ENCODE measurements around the gene AP2A2. TPM values are rescaled to one million over a fixed set of nuclear protein-coding genes. Genes with fewer than 3 reads are reported as not detected.

AP2A2 gene
- total RNA-seq, 1 donor from 2014 or later, result 48.5 TPM

GRCh38 chr11:1032310-1032891, 106.7 kb downstream of the AP2A2 start:
- H3K4me3 ChIP-seq (ENCODE audit: low read depth, low read length), result no peak overlapping the region
- no peak for DNase-seq (ENCODE audit: low read depth)
- TF ChIP-seq CTCF (conservative IDR thresholded peaks at IDR 0.05; ENCODE audit: low read depth, low read length), result no peak

- H3K4me3 ChIP-seq (ENCODE audit: low read depth, low read length), result no peak overlapping the region
- no peak for TF ChIP-seq CTCF (conservative IDR thresholded peaks at IDR 0.05; ENCODE audit: low read depth, low read length)
- no peak for DNase-seq (ENCODE audit: low read depth)
Observed at GRCh38 chr11:1033016-1033798, 107.5 kb downstream of the AP2A2 start.

- H3K4me3 ChIP-seq (ENCODE audit: low read depth, low read length), result no peak overlapping the region
- no peak for TF ChIP-seq CTCF (conservative IDR thresholded peaks at IDR 0.05; ENCODE audit: low read depth, low read length)
- no peak for DNase-seq (ENCODE audit: low read depth)
Observed at GRCh38 chr11:1034001-1034400, 108.3 kb downstream of the AP2A2 start.

- H3K4me3 ChIP-seq (ENCODE audit: low read depth, low read length), result no peak overlapping the region
- no peak for TF ChIP-seq CTCF (conservative IDR thresholded peaks at IDR 0.05; ENCODE audit: low read depth, low read length)
- no peak for DNase-seq (ENCODE audit: low read depth)
Observed at GRCh38 chr11:1034456-1035295, 109.0 kb downstream of the AP2A2 start.

- no peak for TF ChIP-seq CTCF (conservative IDR thresholded peaks at IDR 0.05; ENCODE audit: low read depth, low read length)
- H3K4me3 ChIP-seq (ENCODE audit: low read depth, low read length), result no peak overlapping the region
- no peak for DNase-seq (ENCODE audit: low read depth)
Observed at GRCh38 chr11:1035577-1036283, 110.1 kb downstream of the AP2A2 start.

- no peak for DNase-seq (ENCODE audit: low read depth)
- no peak within 1 kb of the TSS for H3K4me3 ChIP-seq (ENCODE audit: low read depth, low read length)
- TF ChIP-seq CTCF (conservative IDR thresholded peaks at IDR 0.05; ENCODE audit: low read depth, low read length), result no peak
Observed at GRCh38 chr11:1036303-1036923, 110.7 kb downstream of the AP2A2 start, which contains the start of gene MUC6. Gene MUC6 (minus strand): TSS chr11:1036718. CDS start chr11:1036655, 63 bp downstream.

Data from epithelial cell of proximal tubule (primary cell).